Colonic mucosa (tissue), 4 donors: ENCODE results near the gene DAB1. TPM values are rescaled to one million over a fixed set of nuclear protein-coding genes. Genes with fewer than 3 reads are reported as not detected.

Source experiments
- DNase-seq: peaks from one replicate; pipeline ENCODE4 v3.0.0-alpha.2; 2020
- H3K27ac ChIP-seq: fragments of 200-600 bp; one replicate; pipeline ENCODE4 v1.8.0; 2021
- H3K27me3 ChIP-seq: fragments of 200-600 bp; one replicate; pipeline ENCODE4 v1.8.0; 2021
- H3K36me3 ChIP-seq: fragments of 200-600 bp; one replicate; pipeline ENCODE4 v1.8.0; 2021
- H3K4me1 ChIP-seq: fragments of 200-600 bp; one replicate; pipeline ENCODE4 v1.8.0; 2021; ENCODE audit warnings: mild to moderate bottlenecking
- H3K4me3 ChIP-seq: fragments of 200-600 bp; one replicate; pipeline ENCODE4 v1.8.0; 2021
- H3K9ac ChIP-seq, 2 donors: one replicate each; pipeline ENCODE4 v1.7.0; 2013; ENCODE audit warnings: control low read depth in 2 of 2, low read depth in 2 of 2, low read length in 2 of 2
- H3K9me3 ChIP-seq: fragments of 200-600 bp; one replicate; pipeline ENCODE4 v1.8.0; 2021
- CTCF ChIP-seq: fragments of 200-600 bp; IDR thresholded peaks from one replicate; pipeline ENCODE4 v1.8.0; 2022; ENCODE audit warnings: antibody characterized with exemption, mild to moderate bottlenecking
- intact Hi-C: fragments of 100-400 bp; cut with DNase I; formaldehyde crosslinking; loops from one replicate; pipeline ENCODE4 v1.14.1; 2022
- total RNA-seq, 2 donors: library from RNA; stranded (reverse); fragmentation: NEBNext Ultra II Directional in 1 of 2; extraction: Animal tissue kit (Norgen Biotek cat#: 25700) in 1 of 2; gene quantifications; one replicate each; pipeline ENCODE4 v1.2.1, GENCODE V29; 2021
- donor health status: healthy.
- donor health status: DM: no; HTN: no; CAD: no.
- donor health status: DM: no; HTN: no; CAD: no.

Gene DAB1
- total RNA-seq, 2 donors from 2014 or later = 0.42 TPM; not detected in 1

GRCh38 chr1:57384901-57385300 is 39.0 kb downstream of the DAB1 start:
- DNase-seq = no peak
- intact Hi-C loops = no loop called here
- no peaks in the 10 kb centered on the region for H3K36me3 ChIP-seq
- H3K4me1 ChIP-seq = no peaks in the 10 kb centered on the region
- TF ChIP-seq CTCF = no peak
- H3K27me3 ChIP-seq = no peaks in the 10 kb centered on the region
- no peak overlapping the region for H3K4me3 ChIP-seq
- H3K27ac ChIP-seq = no peak overlapping the region
- no peak overlapping the region for H3K9ac ChIP-seq
- H3K9me3 ChIP-seq = no peaks in the 10 kb centered on the region

- no peak for DNase-seq
- intact Hi-C loops = no loop called here
- Histone ChIP-seq H3K27ac (no peak overlapping the region), H3K9ac (no peak overlapping the region), H3K9me3 (no peaks in the 10 kb centered on the region), H3K4me1 (no peaks in the 10 kb centered on the region), H3K27me3 (no peaks in the 10 kb centered on the region), H3K36me3 (no peaks in the 10 kb centered on the region), H3K4me3 (no peak overlapping the region)
- no peak for TF ChIP-seq CTCF
Observed at GRCh38 chr1:57384284-57384683, 39.6 kb downstream of the DAB1 start.

GRCh38 chr1:57381871-57382270 is 42.0 kb downstream of the DAB1 start:
- H3K27ac ChIP-seq = no peak overlapping the region
- H3K4me3 ChIP-seq = no peak overlapping the region
- intact Hi-C loops = no loop called here
- H3K27me3 ChIP-seq = no peaks in the 10 kb centered on the region
- no peaks in the 10 kb centered on the region for H3K9me3 ChIP-seq
- no peak overlapping the region for H3K9ac ChIP-seq
- DNase-seq = no peak
- no peaks in the 10 kb centered on the region for H3K36me3 ChIP-seq
- no peak for TF ChIP-seq CTCF
- no peaks in the 10 kb centered on the region for H3K4me1 ChIP-seq

GRCh38 chr1:57381426-57381825 is 42.4 kb downstream of the DAB1 start:
- no peaks in the 10 kb centered on the region for H3K36me3 ChIP-seq
- H3K9ac ChIP-seq = no peak overlapping the region
- no peaks in the 10 kb centered on the region for H3K4me1 ChIP-seq
- H3K9me3 ChIP-seq = no peaks in the 10 kb centered on the region
- H3K4me3 ChIP-seq = no peak overlapping the region
- intact Hi-C loops = no loop called here
- DNase-seq = no peak
- H3K27ac ChIP-seq = no peak overlapping the region
- H3K27me3 ChIP-seq = no peaks in the 10 kb centered on the region
- no peak for TF ChIP-seq CTCF

GRCh38 chr1:57380923-57381322 is 42.9 kb downstream of the DAB1 start:
- no peak for TF ChIP-seq CTCF
- intact Hi-C loops = no loop called here
- H3K4me3 ChIP-seq = no peak overlapping the region
- no peaks in the 10 kb centered on the region for H3K4me1 ChIP-seq
- H3K27ac ChIP-seq = no peak overlapping the region
- no peaks in the 10 kb centered on the region for H3K36me3 ChIP-seq
- no peaks in the 10 kb centered on the region for H3K27me3 ChIP-seq
- H3K9ac ChIP-seq = no peak overlapping the region
- no peaks in the 10 kb centered on the region for H3K9me3 ChIP-seq
- DNase-seq = no peak

- Histone ChIP-seq H3K4me3 (no peak overlapping the region), H3K27me3 (no peaks in the 10 kb centered on the region), H3K36me3 (no peaks in the 10 kb centered on the region), H3K9ac (no peak overlapping the region), H3K27ac (no peak overlapping the region), H3K9me3 (no peaks in the 10 kb centered on the region), H3K4me1 (no peaks in the 10 kb centered on the region)
- TF ChIP-seq CTCF = no peak
- no peak for DNase-seq
- intact Hi-C loops = no loop called here
Observed at GRCh38 chr1:57378534-57378933, 45.3 kb downstream of the DAB1 start.
